Measurements from ENCODE around the gene VPS4A. TPM values are rescaled to one million over a fixed set of nuclear protein-coding genes. Genes with fewer than 3 reads are reported as not detected.

The VPS4A gene
- total RNA-seq, 1 experiment from 2014 or later, result 31.4 TPM

DNA sequence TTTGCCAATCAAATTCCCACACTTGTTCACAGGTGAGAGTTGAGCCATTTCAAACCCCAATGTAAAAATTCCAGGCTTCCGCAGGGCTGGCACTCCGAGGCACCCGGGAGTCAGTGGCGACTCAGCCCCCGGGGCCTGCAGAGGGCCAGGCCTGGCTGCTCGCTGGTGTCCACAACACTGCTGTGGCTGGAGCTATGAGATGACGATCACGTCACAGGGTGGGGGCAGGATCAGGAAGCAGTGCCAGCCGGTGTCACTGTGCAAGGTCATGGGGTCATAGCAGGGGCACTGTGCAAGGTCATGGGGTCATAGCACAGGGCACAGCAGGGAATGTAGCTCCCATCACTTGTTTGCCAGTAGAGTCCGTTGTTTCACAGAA lies 7.8 kb downstream of the VPS4A start:
- no peak for DNase-seq
- no peak for TF ChIP-seq CTCF (IDR thresholded peaks at IDR 0.05; ENCODE audit: unreplicated experiment)
- no peaks in the 10 kb centered on the region for H3K9me3 Mint-ChIP-seq (ENCODE audit: low read depth, unreplicated experiment)
- no peaks in the 10 kb centered on the region for H3K4me1 Mint-ChIP-seq (ENCODE audit: low read depth, unreplicated experiment)
- no peaks in the 10 kb centered on the region for H3K27me3 Mint-ChIP-seq (ENCODE audit: unreplicated experiment)
- intact Hi-C loops (cut with micrococcal nuclease; ENCODE audit: unreplicated experiment), result no loop called here
- H3K4me3 Mint-ChIP-seq (ENCODE audit: low read depth, unreplicated experiment), result no peak overlapping the region
- H3K36me3 Mint-ChIP-seq (ENCODE audit: insufficient read depth, unreplicated experiment), result peaks cover 88% of the 10 kb centered on the region
- CTCF ChIA-PET, result interaction anchor here (0.6 to 1.5 kb wide), 2 partner anchors 11 to 332 kb away, joined by 3 read pairs; partner anchors contain the start of gene PDF
- no peak overlapping the region for H3K27ac Mint-ChIP-seq (ENCODE audit: unreplicated experiment)
- BruUV-seq (replicated peaks), result no TSS peak

GRCh38 chr16:69319381-69319780 lies 8.2 kb downstream of the VPS4A start:
- CTCF ChIA-PET, result interaction anchor here (0.6 to 1.5 kb wide), 2 partner anchors 11 to 332 kb away, joined by 3 read pairs; partner anchors contain the start of gene PDF
- Mint-ChIP-seq H3K4me3 (ENCODE audit: low read depth, unreplicated experiment) (no peak overlapping the region), H3K4me1 (ENCODE audit: low read depth, unreplicated experiment) (peaks cover 4% of the 10 kb centered on the region), H3K36me3 (ENCODE audit: insufficient read depth, unreplicated experiment) (peaks cover 88% of the 10 kb centered on the region), H3K9me3 (ENCODE audit: low read depth, unreplicated experiment) (no peaks in the 10 kb centered on the region), H3K27ac (ENCODE audit: unreplicated experiment) (peak overlapping the region; percentile 33), H3K27me3 (ENCODE audit: unreplicated experiment) (no peaks in the 10 kb centered on the region)
- no TSS peak for BruUV-seq (replicated peaks)
- intact Hi-C loops (cut with micrococcal nuclease; ENCODE audit: unreplicated experiment), result no loop called here
- no peak for TF ChIP-seq CTCF (IDR thresholded peaks at IDR 0.05; ENCODE audit: unreplicated experiment)
- no peak for DNase-seq

DNA sequence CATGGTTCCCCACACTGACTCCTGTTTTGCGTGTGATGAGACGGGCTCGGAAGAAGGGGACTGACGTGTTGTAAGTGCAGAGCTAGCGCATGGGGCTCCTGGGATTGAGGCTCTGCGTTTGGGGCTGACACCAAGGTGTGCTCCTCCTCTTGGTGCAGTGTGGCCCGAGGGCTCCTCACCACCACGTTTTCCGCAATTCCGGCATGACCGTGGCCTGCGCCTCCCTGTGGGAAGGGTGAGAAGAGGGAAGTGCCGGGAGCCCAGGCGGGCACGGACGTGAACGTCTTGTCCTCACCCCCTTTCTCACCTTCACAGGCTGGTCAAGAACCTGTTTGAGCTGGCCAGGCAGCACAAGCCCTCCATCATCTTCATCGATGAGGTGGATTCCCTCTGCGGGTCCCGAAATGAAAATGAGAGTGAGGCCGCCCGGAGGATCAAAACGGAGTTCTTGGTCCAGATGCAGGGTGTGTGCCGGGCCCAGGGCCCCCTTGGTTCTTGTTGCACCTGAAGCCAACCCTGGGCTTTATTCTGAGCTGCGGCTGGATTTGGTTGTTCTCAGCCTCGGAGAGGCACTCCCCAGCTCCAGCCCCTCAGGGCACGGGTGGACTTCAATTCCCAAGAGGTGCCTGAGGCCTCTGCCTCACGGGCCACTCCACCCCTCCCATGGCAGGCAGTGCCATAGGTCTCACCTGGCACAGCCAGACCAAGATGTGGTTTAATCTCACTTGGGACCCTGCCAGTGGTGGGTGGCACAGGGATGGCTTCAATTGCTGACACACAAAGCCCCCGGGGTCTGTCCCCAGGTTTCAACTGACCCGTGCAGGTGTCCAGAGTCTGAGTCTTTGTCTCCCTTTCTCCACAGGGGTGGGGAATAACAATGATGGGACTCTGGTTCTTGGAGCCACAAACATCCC lies 8.9 kb downstream of the VPS4A start:
- H3K27me3 Mint-ChIP-seq (ENCODE audit: unreplicated experiment), result no peaks in the 10 kb centered on the region
- H3K4me3 Mint-ChIP-seq (ENCODE audit: low read depth, unreplicated experiment), result no peak overlapping the region
- peaks cover 11% of the 10 kb centered on the region for H3K4me1 Mint-ChIP-seq (ENCODE audit: low read depth, unreplicated experiment)
- no peak for TF ChIP-seq CTCF (IDR thresholded peaks at IDR 0.05; ENCODE audit: unreplicated experiment)
- CTCF ChIA-PET, result no interaction called here
- peaks cover 92% of the 10 kb centered on the region for H3K36me3 Mint-ChIP-seq (ENCODE audit: insufficient read depth, unreplicated experiment)
- no peaks in the 10 kb centered on the region for H3K9me3 Mint-ChIP-seq (ENCODE audit: low read depth, unreplicated experiment)
- intact Hi-C loops (cut with micrococcal nuclease; ENCODE audit: unreplicated experiment), result no loop called here
- DNase-seq, result no peak
- peak overlapping the region; percentile 33 for H3K27ac Mint-ChIP-seq (ENCODE audit: unreplicated experiment)
- no TSS peak for BruUV-seq (replicated peaks)

DNA sequence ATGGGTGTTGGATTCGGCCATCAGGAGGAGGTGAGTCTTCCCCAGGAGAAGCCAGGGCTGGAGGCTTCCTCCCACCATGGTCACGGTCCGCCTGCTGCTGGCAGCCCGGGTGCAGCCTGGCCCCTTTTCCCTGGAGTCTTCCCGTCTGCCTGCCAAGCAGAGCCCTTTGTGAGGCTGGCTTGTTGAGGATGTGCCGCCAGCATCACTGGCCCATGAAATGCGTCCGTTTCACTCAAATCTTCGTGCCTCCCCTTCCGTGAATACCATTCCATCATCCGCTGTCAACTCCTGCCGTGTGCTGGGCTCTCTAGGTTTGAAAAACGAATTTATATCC lies 9.6 kb downstream of the VPS4A start:
- H3K4me1 Mint-ChIP-seq (ENCODE audit: low read depth, unreplicated experiment), result peaks cover 12% of the 10 kb centered on the region
- CTCF ChIA-PET, result no interaction called here
- no peak for TF ChIP-seq CTCF (IDR thresholded peaks at IDR 0.05; ENCODE audit: unreplicated experiment)
- DNase-seq, result no peak
- H3K27ac Mint-ChIP-seq (ENCODE audit: unreplicated experiment), result no peak overlapping the region
- no TSS peak for BruUV-seq (replicated peaks)
- peaks cover 92% of the 10 kb centered on the region for H3K36me3 Mint-ChIP-seq (ENCODE audit: insufficient read depth, unreplicated experiment)
- no peak overlapping the region for H3K4me3 Mint-ChIP-seq (ENCODE audit: low read depth, unreplicated experiment)
- no peaks in the 10 kb centered on the region for H3K9me3 Mint-ChIP-seq (ENCODE audit: low read depth, unreplicated experiment)
- intact Hi-C loops (cut with micrococcal nuclease; ENCODE audit: unreplicated experiment), result no loop called here
- no peaks in the 10 kb centered on the region for H3K27me3 Mint-ChIP-seq (ENCODE audit: unreplicated experiment)
